ENCODE measurements around the gene RGS3. TPM values are rescaled to one million over a fixed set of nuclear protein-coding genes. Genes with fewer than 3 reads are reported as not detected.

RGS3 gene
- total RNA-seq, 1 donor from 2014 or later = 18.9 TPM

DNA sequence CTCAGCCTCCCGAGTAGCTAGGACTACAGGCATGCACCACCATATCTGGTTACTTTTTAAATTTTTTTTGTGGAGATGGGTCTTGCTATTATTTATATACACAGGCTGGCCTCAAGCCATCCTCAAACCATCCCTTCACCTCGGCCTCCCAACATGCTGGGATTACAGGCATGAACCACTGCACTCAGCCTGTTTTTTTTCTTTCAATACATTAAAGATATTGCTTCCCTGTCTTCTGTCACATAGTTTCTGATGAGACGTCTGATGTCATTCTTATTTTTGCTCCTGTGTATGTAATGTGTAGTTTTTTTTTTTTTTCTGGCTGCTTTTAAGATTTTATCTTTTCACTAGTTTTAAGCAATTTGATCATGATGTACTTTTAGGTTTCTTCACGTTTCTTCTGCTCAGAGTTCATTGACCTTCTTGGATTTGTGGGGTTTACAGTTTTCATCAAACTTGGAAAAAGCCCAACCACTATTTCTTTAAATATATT lies 11.4 kb upstream of the RGS3 start:
- Mint-ChIP-seq H3K4me1 (ENCODE audit: low read depth, unreplicated experiment) (peaks cover 8% of the 10 kb centered on the region), H3K9me3 (ENCODE audit: unreplicated experiment) (no peaks in the 10 kb centered on the region), H3K4me3 (ENCODE audit: unreplicated experiment) (no peak overlapping the region), H3K27ac (ENCODE audit: unreplicated experiment) (no peak overlapping the region), H3K36me3 (ENCODE audit: unreplicated experiment) (no peaks in the 10 kb centered on the region), H3K27me3 (ENCODE audit: unreplicated experiment) (no peaks in the 10 kb centered on the region)
- DNase-seq = no peak
- TF ChIP-seq, protein P1, sequence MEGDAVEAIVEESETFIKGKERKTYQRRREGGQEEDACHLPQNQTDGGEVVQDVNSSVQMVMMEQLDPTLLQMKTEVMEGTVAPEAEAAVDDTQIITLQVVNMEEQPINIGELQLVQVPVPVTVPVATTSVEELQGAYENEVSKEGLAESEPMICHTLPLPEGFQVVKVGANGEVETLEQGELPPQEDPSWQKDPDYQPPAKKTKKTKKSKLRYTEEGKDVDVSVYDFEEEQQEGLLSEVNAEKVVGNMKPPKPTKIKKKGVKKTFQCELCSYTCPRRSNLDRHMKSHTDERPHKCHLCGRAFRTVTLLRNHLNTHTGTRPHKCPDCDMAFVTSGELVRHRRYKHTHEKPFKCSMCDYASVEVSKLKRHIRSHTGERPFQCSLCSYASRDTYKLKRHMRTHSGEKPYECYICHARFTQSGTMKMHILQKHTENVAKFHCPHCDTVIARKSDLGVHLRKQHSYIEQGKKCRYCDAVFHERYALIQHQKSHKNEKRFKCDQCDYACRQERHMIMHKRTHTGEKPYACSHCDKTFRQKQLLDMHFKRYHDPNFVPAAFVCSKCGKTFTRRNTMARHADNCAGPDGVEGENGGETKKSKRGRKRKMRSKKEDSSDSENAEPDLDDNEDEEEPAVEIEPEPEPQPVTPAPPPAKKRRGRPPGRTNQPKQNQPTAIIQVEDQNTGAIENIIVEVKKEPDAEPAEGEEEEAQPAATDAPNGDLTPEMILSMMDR (IDR thresholded peaks at IDR 0.05; ENCODE audit: partially characterized antibody, unreplicated experiment) = no peak

DNA sequence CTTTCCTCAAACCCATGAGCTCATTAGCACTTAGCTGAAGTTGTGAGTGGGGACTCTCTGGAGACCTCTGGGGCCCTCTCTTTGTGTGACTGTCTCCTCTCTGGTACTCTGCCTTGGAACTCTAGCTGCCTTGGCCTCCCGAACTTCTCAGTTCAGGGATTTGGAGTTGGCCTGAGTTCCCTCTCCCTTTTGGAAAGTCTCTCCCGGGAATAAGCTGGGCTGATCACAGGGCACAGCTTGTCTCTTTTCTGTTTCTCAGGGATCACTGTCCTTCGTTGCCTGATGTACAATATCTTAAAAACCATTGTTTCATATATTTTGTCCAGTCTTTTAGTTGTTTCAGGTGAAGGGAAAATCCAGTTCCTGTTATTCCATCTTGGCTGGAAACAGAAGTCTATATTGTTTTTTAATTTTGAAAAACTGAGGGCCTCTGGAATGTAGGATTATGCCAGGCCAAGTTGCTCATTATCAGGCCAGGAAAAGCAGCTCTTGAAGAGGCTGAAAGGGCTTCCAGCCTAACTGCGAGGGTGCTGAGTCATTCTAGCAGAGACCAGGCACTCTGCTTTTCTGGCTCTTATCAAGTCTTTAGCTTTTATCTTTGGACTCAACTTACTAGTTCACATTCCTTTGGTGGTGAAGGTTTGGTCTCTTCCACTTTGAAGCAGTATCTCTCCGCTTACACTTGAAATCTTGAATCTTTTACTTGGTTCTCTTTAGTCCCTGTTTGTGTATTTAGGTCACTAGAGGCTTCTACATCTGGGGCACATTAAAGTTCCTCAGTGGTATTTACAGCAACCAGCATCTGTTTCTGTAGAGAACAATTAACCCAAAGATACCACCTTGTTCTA lies 8.4 kb upstream of the RGS3 start:
- peaks cover 8% of the 10 kb centered on the region for H3K4me1 Mint-ChIP-seq (ENCODE audit: low read depth, unreplicated experiment)
- H3K4me3 Mint-ChIP-seq (ENCODE audit: unreplicated experiment) = no peak overlapping the region
- no peak for DNase-seq
- H3K27ac Mint-ChIP-seq (ENCODE audit: unreplicated experiment) = no peak overlapping the region
- peaks cover 1% of the 10 kb centered on the region for H3K9me3 Mint-ChIP-seq (ENCODE audit: unreplicated experiment)
- H3K27me3 Mint-ChIP-seq (ENCODE audit: unreplicated experiment) = peaks cover 3% of the 10 kb centered on the region
- TF ChIP-seq, protein P1 (IDR thresholded peaks at IDR 0.05; ENCODE audit: partially characterized antibody, unreplicated experiment) = no peak
- H3K36me3 Mint-ChIP-seq (ENCODE audit: unreplicated experiment) = no peaks in the 10 kb centered on the region

DNA sequence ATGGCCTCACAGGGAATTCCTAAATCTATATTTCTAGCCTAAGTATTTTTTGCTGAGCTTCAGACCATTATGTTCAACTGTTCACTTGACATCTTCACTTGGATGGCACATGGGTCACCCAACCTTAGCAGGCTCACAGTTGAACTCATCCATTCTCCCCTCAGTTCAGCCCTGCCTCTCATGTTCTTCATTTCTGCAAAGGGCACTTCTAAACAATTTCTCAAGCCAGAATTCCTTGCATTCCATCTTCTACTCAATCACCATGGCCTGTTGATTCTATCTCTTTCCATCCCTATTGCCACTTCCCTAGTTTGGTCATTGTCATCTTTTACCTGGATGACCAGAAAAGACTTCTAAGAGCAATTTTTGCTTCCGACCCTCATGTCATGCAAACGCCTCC lies 7.3 kb upstream of the RGS3 start:
- no peaks in the 10 kb centered on the region for H3K36me3 Mint-ChIP-seq (ENCODE audit: unreplicated experiment)
- peaks cover 3% of the 10 kb centered on the region for H3K27me3 Mint-ChIP-seq (ENCODE audit: unreplicated experiment)
- TF ChIP-seq, protein P1 (IDR thresholded peaks at IDR 0.05; ENCODE audit: partially characterized antibody, unreplicated experiment) = no peak
- H3K4me3 Mint-ChIP-seq (ENCODE audit: unreplicated experiment) = no peak overlapping the region
- H3K9me3 Mint-ChIP-seq (ENCODE audit: unreplicated experiment) = peaks cover 1% of the 10 kb centered on the region
- peaks cover 8% of the 10 kb centered on the region for H3K4me1 Mint-ChIP-seq (ENCODE audit: low read depth, unreplicated experiment)
- no peak for DNase-seq
- no peak overlapping the region for H3K27ac Mint-ChIP-seq (ENCODE audit: unreplicated experiment)

DNA sequence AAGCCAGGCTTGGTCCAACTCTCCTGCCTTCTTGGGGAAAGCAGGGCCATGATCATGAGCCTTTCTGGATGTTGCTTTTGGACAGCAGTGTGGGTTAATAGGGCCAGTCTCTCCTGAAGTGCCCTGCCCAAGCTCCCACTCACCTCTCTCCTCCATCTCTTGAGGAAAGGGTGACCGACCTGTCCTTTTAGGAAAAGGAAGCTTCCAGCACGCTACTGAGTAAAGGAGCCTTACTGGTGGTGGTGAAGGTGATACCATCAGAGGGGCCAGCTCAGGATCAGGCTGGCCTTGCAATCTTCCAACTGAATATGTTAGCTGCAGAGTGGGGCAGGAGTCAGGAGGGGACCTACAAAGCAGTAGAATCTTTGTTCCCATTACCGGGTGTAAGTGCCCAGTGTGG lies 2.2 kb upstream of the RGS3 start:
- H3K27ac Mint-ChIP-seq (ENCODE audit: unreplicated experiment) = no peak overlapping the region
- H3K36me3 Mint-ChIP-seq (ENCODE audit: unreplicated experiment) = no peaks in the 10 kb centered on the region
- H3K4me1 Mint-ChIP-seq (ENCODE audit: low read depth, unreplicated experiment) = peaks cover 16% of the 10 kb centered on the region
- TF ChIP-seq, protein P1 (IDR thresholded peaks at IDR 0.05; ENCODE audit: partially characterized antibody, unreplicated experiment) = no peak
- H3K4me3 Mint-ChIP-seq (ENCODE audit: unreplicated experiment) = no peak overlapping the region
- no peak for DNase-seq
- H3K9me3 Mint-ChIP-seq (ENCODE audit: unreplicated experiment) = peaks cover 6% of the 10 kb centered on the region
- H3K27me3 Mint-ChIP-seq (ENCODE audit: unreplicated experiment) = peaks cover 7% of the 10 kb centered on the region

DNA sequence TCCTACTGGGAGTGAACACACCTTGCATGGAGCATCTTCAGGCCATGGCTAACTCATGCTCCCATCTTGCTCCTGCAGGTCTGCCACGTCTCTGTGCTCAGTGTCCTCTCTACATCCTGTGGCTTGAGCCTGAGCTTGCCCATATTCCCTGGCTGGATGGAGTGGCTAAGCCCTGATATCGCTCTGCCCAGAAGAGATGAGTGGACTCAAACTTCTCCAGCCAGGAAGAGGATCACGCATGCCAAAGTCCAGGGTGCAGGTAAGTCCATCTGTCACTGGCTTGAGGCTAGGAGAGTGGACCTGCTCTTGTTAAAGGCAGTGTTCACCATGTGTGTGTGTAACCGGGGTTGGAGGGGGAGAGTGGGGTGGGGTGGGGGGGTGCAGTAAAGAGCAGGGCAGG lies 1.6 kb upstream of the RGS3 start:
- Mint-ChIP-seq H3K4me1 (ENCODE audit: low read depth, unreplicated experiment) (peaks cover 13% of the 10 kb centered on the region), H3K4me3 (ENCODE audit: unreplicated experiment) (no peak overlapping the region), H3K27me3 (ENCODE audit: unreplicated experiment) (peaks cover 7% of the 10 kb centered on the region), H3K27ac (ENCODE audit: unreplicated experiment) (no peak overlapping the region), H3K9me3 (ENCODE audit: unreplicated experiment) (peaks cover 6% of the 10 kb centered on the region), H3K36me3 (ENCODE audit: unreplicated experiment) (no peaks in the 10 kb centered on the region)
- no peak for DNase-seq
- TF ChIP-seq, protein P1 (IDR thresholded peaks at IDR 0.05; ENCODE audit: partially characterized antibody, unreplicated experiment) = no peak
